A549 (cell line): ENCODE data around the gene GATAD1.
"Not testable (repeated sequence)": the region's sequence is repeated elsewhere in the genome, so short reads cannot be mapped to it uniquely, and the experiment has no call there.

Source experiments
- CEBPB ChIP-seq, 2 experiments: fragments of >200 bp in 1 of 2; sonication (Bioruptor Twin) in 1 of 2; formaldehyde crosslinking in 1 of 2; IDR thresholded peaks; 2 replicates each; pipeline ENCODE4 v1.6.1; 2012 to 2016
- CHD2 ChIP-seq: fragments of 150-350 bp; IDR thresholded peaks from 2 replicates; pipeline ENCODE4 v1.6.1; 2014; ENCODE audit warnings: low read length; ENCODE audit not compliant: partially characterized antibody
- EHMT2 ChIP-seq: fragments of 200-600 bp; sonication (generic); IDR thresholded peaks from 2 replicates; pipeline ENCODE4 v1.6.1; 2016; ENCODE audit warnings: antibody characterized with exemption, low read depth, mild to moderate bottlenecking, moderate library complexity
- KDM1A ChIP-seq: fragments of 200-600 bp; sonication (generic); IDR thresholded peaks from 2 replicates; pipeline ENCODE4 v1.6.1; 2016; ENCODE audit warnings: low read depth, mild to moderate bottlenecking
- NR3C1 ChIP-seq: fragments of >200 bp; sonication (Bioruptor Twin); formaldehyde crosslinking; IDR thresholded peaks from 3 replicates; pipeline ENCODE4 v1.6.1; 2017
- POLR2A ChIP-seq: IDR thresholded peaks from 2 replicates; pipeline ENCODE4 v1.6.1; 2012; ENCODE audit warnings: mild to moderate bottlenecking, low read length
- ZNF302 ChIP-seq: fragments of 250-450 bp; sonication (Bioruptor Pico); IDR thresholded peaks from 2 replicates; pipeline ENCODE4 v1.9.0; 2021; ENCODE audit warnings: inconsistent platforms, mild to moderate bottlenecking, moderate library complexity
- TF ChIP-seq, protein P1 (sequence below): fragments of >200 bp; sonication (Bioruptor Twin); formaldehyde crosslinking; IDR thresholded peaks from 3 replicates; pipeline ENCODE4 v1.5.1; 2016
- TF ChIP-seq, protein P2 (sequence below): IDR thresholded peaks from 2 replicates; pipeline ENCODE4 v1.6.1; 2012
- TF ChIP-seq, protein P3 (sequence below): fragments of 200-600 bp; sonication (generic); IDR thresholded peaks from 2 replicates; pipeline ENCODE4 v1.6.1; 2016; ENCODE audit warnings: antibody characterized with exemption, mild to moderate bottlenecking, moderate library complexity

DNA sequence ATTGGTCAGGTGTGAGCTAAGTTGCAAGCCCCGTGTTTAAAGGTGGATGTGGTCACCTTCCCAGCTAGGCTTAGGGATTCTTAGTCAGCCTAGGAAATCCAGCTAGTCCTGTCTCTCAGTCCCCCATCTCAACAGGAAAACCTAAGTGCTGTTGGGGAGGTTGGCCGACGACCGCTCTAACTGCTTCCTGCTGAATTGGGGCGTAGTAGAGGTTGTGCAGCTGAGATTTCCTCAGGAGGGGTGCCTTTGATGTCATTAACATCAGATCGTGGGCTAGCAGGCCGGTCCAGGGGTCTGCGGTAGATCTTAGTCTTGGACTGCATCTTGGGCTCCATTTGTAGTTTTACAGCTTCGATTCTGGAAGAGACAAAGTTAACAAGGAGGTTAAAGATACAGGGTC lies 21.3 kb downstream of the GATAD1 start:
- TF ChIP-seq, protein P1, sequence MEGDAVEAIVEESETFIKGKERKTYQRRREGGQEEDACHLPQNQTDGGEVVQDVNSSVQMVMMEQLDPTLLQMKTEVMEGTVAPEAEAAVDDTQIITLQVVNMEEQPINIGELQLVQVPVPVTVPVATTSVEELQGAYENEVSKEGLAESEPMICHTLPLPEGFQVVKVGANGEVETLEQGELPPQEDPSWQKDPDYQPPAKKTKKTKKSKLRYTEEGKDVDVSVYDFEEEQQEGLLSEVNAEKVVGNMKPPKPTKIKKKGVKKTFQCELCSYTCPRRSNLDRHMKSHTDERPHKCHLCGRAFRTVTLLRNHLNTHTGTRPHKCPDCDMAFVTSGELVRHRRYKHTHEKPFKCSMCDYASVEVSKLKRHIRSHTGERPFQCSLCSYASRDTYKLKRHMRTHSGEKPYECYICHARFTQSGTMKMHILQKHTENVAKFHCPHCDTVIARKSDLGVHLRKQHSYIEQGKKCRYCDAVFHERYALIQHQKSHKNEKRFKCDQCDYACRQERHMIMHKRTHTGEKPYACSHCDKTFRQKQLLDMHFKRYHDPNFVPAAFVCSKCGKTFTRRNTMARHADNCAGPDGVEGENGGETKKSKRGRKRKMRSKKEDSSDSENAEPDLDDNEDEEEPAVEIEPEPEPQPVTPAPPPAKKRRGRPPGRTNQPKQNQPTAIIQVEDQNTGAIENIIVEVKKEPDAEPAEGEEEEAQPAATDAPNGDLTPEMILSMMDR: not testable (repeated sequence)
- TF ChIP-seq CEBPB (IDR thresholded peaks at IDR 0.05); POLR2A; NR3C1; CHD2; KDM1A; ZNF302 (CRISPR knock-in tag); EHMT2: not testable (repeated sequence)
- TF ChIP-seq, protein P2, sequence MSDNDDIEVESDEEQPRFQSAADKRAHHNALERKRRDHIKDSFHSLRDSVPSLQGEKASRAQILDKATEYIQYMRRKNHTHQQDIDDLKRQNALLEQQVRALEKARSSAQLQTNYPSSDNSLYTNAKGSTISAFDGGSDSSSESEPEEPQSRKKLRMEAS: not testable (repeated sequence)
- TF ChIP-seq, protein P3, sequence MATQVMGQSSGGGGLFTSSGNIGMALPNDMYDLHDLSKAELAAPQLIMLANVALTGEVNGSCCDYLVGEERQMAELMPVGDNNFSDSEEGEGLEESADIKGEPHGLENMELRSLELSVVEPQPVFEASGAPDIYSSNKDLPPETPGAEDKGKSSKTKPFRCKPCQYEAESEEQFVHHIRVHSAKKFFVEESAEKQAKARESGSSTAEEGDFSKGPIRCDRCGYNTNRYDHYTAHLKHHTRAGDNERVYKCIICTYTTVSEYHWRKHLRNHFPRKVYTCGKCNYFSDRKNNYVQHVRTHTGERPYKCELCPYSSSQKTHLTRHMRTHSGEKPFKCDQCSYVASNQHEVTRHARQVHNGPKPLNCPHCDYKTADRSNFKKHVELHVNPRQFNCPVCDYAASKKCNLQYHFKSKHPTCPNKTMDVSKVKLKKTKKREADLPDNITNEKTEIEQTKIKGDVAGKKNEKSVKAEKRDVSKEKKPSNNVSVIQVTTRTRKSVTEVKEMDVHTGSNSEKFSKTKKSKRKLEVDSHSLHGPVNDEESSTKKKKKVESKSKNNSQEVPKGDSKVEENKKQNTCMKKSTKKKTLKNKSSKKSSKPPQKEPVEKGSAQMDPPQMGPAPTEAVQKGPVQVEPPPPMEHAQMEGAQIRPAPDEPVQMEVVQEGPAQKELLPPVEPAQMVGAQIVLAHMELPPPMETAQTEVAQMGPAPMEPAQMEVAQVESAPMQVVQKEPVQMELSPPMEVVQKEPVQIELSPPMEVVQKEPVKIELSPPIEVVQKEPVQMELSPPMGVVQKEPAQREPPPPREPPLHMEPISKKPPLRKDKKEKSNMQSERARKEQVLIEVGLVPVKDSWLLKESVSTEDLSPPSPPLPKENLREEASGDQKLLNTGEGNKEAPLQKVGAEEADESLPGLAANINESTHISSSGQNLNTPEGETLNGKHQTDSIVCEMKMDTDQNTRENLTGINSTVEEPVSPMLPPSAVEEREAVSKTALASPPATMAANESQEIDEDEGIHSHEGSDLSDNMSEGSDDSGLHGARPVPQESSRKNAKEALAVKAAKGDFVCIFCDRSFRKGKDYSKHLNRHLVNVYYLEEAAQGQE: not testable (repeated sequence)
